KMS-11 (cell line): ENCODE results near the gene STAC.

Experiments
- H2AFZ ChIP-seq: fragments of 200-600 bp; sonication (generic); 2 replicates; pipeline ENCODE4 v1.6.1; 2016; ENCODE audit warnings: antibody characterized with exemption, mixed run types, low read depth
- H3K27ac ChIP-seq: fragments of 200-600 bp; sonication (generic); 2 replicates; pipeline ENCODE4 v1.6.1; 2016; ENCODE audit warnings: mild to moderate bottlenecking, mixed run types
- H3K27me3 ChIP-seq: fragments of 200-600 bp; sonication (generic); 2 replicates; pipeline ENCODE4 v1.6.1; 2017; ENCODE audit warnings: mild to moderate bottlenecking, low read depth, mixed run types, moderate library complexity; ENCODE audit not compliant: insufficient read depth
- H3K36me3 ChIP-seq: fragments of 200-600 bp; sonication (generic); 2 replicates; pipeline ENCODE4 v1.6.1; 2017; ENCODE audit warnings: mild to moderate bottlenecking, mixed run types; ENCODE audit not compliant: insufficient read depth
- H3K4me1 ChIP-seq: fragments of 200-600 bp; sonication (generic); 2 replicates; pipeline ENCODE4 v1.6.1; 2016; ENCODE audit warnings: mild to moderate bottlenecking, low read depth, mixed run types; ENCODE audit not compliant: poor library complexity, severe bottlenecking
- H3K4me2 ChIP-seq: fragments of 200-600 bp; sonication (generic); 2 replicates; pipeline ENCODE4 v1.7.0; 2016; ENCODE audit warnings: mild to moderate bottlenecking, mixed run types
- H3K4me3 ChIP-seq: fragments of 200-600 bp; sonication (generic); IDR thresholded peaks from 2 replicates; pipeline ENCODE4 v1.6.1; 2017; ENCODE audit warnings: low read depth, low read length, mixed read lengths; ENCODE audit not compliant: insufficient read depth
- H3K79me2 ChIP-seq: fragments of 200-600 bp; sonication (generic); 2 replicates; pipeline ENCODE4 v1.6.1; 2016; ENCODE audit warnings: low read depth, mixed run types; ENCODE audit not compliant: insufficient read depth
- H3K9ac ChIP-seq: fragments of 200-600 bp; sonication (generic); 2 replicates; pipeline ENCODE4 v1.6.1; 2016; ENCODE audit warnings: mild to moderate bottlenecking, mixed run types
- H4K20me1 ChIP-seq: fragments of 200-600 bp; sonication (generic); 2 replicates; pipeline ENCODE4 v1.6.1; 2016; ENCODE audit warnings: mild to moderate bottlenecking, mixed run types; ENCODE audit not compliant: insufficient read depth
- TF ChIP-seq, protein P1 (sequence below): fragments of 200-600 bp; sonication (generic); conservative IDR thresholded peaks from 2 replicates; pipeline ENCODE4 v1.6.1; 2017; ENCODE audit warnings: low read depth, mild to moderate bottlenecking, antibody characterized with exemption, low read length, moderate library complexity, mixed read lengths

STAC gene

GRCh38 chr3:36511791-36512486, 131.6 kb downstream of the STAC start:
- no peak overlapping the region for H3K9ac ChIP-seq
- no peaks in the 10 kb centered on the region for H3K4me1 ChIP-seq
- no peaks in the 10 kb centered on the region for H3K36me3 ChIP-seq

DNA sequence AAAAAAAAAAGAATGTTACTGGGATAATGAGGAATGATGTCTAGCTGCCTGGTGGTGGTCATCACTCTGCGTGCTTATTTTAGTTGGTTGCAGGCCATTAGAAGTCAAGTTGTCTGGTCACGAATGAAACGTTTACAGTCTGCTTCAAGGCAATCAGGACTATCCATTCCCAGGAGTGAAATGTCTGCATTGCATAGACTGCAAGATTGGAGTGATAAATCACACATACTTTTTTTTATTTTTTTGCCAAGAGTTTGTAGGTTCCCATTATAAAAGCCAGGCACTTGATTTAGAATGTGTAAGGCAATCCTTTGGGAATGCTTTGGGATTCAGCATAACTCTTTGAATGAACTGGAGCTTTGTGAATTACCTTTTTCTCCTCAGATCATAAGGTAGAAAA, 132.3 kb downstream of the STAC start:
- no peak overlapping the region for H3K4me3 ChIP-seq
- no peak overlapping the region for H2AFZ ChIP-seq
- TF ChIP-seq, protein P1, sequence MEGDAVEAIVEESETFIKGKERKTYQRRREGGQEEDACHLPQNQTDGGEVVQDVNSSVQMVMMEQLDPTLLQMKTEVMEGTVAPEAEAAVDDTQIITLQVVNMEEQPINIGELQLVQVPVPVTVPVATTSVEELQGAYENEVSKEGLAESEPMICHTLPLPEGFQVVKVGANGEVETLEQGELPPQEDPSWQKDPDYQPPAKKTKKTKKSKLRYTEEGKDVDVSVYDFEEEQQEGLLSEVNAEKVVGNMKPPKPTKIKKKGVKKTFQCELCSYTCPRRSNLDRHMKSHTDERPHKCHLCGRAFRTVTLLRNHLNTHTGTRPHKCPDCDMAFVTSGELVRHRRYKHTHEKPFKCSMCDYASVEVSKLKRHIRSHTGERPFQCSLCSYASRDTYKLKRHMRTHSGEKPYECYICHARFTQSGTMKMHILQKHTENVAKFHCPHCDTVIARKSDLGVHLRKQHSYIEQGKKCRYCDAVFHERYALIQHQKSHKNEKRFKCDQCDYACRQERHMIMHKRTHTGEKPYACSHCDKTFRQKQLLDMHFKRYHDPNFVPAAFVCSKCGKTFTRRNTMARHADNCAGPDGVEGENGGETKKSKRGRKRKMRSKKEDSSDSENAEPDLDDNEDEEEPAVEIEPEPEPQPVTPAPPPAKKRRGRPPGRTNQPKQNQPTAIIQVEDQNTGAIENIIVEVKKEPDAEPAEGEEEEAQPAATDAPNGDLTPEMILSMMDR, result no peak
- H3K36me3 ChIP-seq, result no peaks in the 10 kb centered on the region
- H3K79me2 ChIP-seq, result no peaks in the 10 kb centered on the region
- no peak overlapping the region for H3K27ac ChIP-seq
- no peak overlapping the region for H3K9ac ChIP-seq
- H3K27me3 ChIP-seq, result no peaks in the 10 kb centered on the region
- no peaks in the 10 kb centered on the region for H3K4me1 ChIP-seq
- no peaks in the 10 kb centered on the region for H4K20me1 ChIP-seq
- no peak overlapping the region for H3K4me2 ChIP-seq

More at GRCh38 chr3:36511791-36512486, 131.6 kb downstream of the STAC start:
- Histone ChIP-seq H3K27ac (no peak overlapping the region), H2AFZ (no peak overlapping the region), H4K20me1 (no peaks in the 10 kb centered on the region), H3K27me3 (no peaks in the 10 kb centered on the region), H3K4me2 (no peak overlapping the region), H3K79me2 (no peaks in the 10 kb centered on the region), H3K4me3 (no peak overlapping the region)
- TF ChIP-seq, protein P1, result no peak

GRCh38 chr3:36514171-36514570, 133.9 kb downstream of the STAC start:
- no peak overlapping the region for H3K4me2 ChIP-seq
- H3K27ac ChIP-seq, result no peak overlapping the region
- no peaks in the 10 kb centered on the region for H3K27me3 ChIP-seq
- no peaks in the 10 kb centered on the region for H4K20me1 ChIP-seq
- H3K4me3 ChIP-seq, result no peak overlapping the region
- no peak overlapping the region for H3K9ac ChIP-seq
- no peaks in the 10 kb centered on the region for H3K79me2 ChIP-seq
- no peak overlapping the region for H2AFZ ChIP-seq
- no peaks in the 10 kb centered on the region for H3K4me1 ChIP-seq
- H3K36me3 ChIP-seq, result no peaks in the 10 kb centered on the region
- TF ChIP-seq, protein P1, result no peak

- Histone ChIP-seq H3K4me2 (no peak overlapping the region), H3K79me2 (no peaks in the 10 kb centered on the region), H3K36me3 (no peaks in the 10 kb centered on the region), H2AFZ (no peak overlapping the region), H4K20me1 (no peaks in the 10 kb centered on the region), H3K4me1 (no peaks in the 10 kb centered on the region), H3K9ac (no peak overlapping the region), H3K4me3 (no peak overlapping the region), H3K27ac (no peak overlapping the region), H3K27me3 (no peaks in the 10 kb centered on the region)
- TF ChIP-seq, protein P1, result no peak
These were observed 139.4 kb downstream of the STAC start for GRCh38 chr3:36519682-36520081.
